HepG2 (cell line): Measurements from ENCODE around the gene ARHGEF3. TPM values are rescaled to one million over a fixed set of nuclear protein-coding genes. Genes with fewer than 3 reads are reported as not detected.
A peak's percentile ranks its signal among the peaks of the same experiment; 100 is the strongest.

ENCODE experiments used
- ATAC-seq: fragments of 200-7000 bp; cut with Tn5 transposase; 3 replicates; pipeline ENCODE4 v1.9.1; 2020; ENCODE audit warnings: mild to moderate bottlenecking, moderate library complexity
- BruUV-seq: library from RNA; stranded (reverse); fragments of 400-500 nt; replicated peaks from 2 replicates; lab custom pipeline; 2021; lab: Mats Ljungman, UMichigan
- CTCF ChIA-PET: fragments of 300-600 bp; formaldehyde crosslinking; extraction: SDS; loops from one replicate; lab custom pipeline; 2021; ENCODE audit warnings: low total read pairs, inconsistent platforms, low intra/inter-chr PET ratio; lab: Yijun Ruan, JAX
- POLR2A ChIA-PET: fragments of 350-600 bp; sonication (Branson Sonifier 250); formaldehyde crosslinking; loops from one replicate; lab custom pipeline; 2020; ENCODE audit warnings: antibody characterized with exemption, inconsistent platforms; lab: Yijun Ruan, JAX
- DNase-seq: peaks from one replicate; pipeline ENCODE4 v3.0.0-alpha.2; 2015; ENCODE audit warnings: low spot score
- FAIRE-seq: peaks from 3 replicates; lab custom pipeline; 2011; peaks lifted over from hg19 to GRCh38; lab: Jason Lieb, UNC
- H2AFZ ChIP-seq: one replicate; pipeline ENCODE4 v1.6.1; 2011; ENCODE audit warnings: low read length, inconsistent platforms
- H3K27ac ChIP-seq: fragments of 300-600 bp; 3 replicates; pipeline ENCODE4 v1.8.0; 2011; ENCODE audit warnings: mixed run types, mild to moderate bottlenecking, mixed read lengths, low read length, inconsistent platforms; ENCODE audit not compliant: insufficient read depth; ENCODE audit errors: extremely low read length
- H3K27me3 ChIP-seq, 2 experiments: fragments of 200-600 bp in 1 of 2; 2 replicates in 1 of 2; 3 replicates in 1 of 2; pipeline versions ENCODE4 v1.6.0 to v1.8.0; 2011; ENCODE audit warnings: low read length in 2 of 2, mild to moderate bottlenecking in 2 of 2, moderate library complexity in 2 of 2, inconsistent platforms in 1 of 2; ENCODE audit not compliant: insufficient read depth in 2 of 2, control insufficient read depth in 1 of 2
- H3K36me3 ChIP-seq, 2 experiments: fragments of 200-600 bp in 1 of 2; replicated peaks in 1 of 2; 2 replicates in 1 of 2; 3 replicates in 1 of 2; pipeline versions ENCODE4 v1.5.1 to v1.8.0; 2011; ENCODE audit warnings: low read length in 2 of 2, inconsistent platforms in 1 of 2; ENCODE audit not compliant: insufficient read depth in 2 of 2, control insufficient read depth in 1 of 2
- H3K4me1 ChIP-seq: 2 replicates; pipeline ENCODE4 v1.5.1; 2012; ENCODE audit warnings: low read length, inconsistent platforms; ENCODE audit not compliant: insufficient read depth
- H3K4me2 ChIP-seq: 2 replicates; pipeline ENCODE4 v1.6.0; 2011; ENCODE audit warnings: low read depth, low read length, inconsistent platforms
- H3K4me3 ChIP-seq, 3 experiments: fragments of 200-600 bp in 1 of 3; sonication (generic), shearing (Covaris generic) in 1 of 3; replicated peaks in 1 of 3; 2 replicates each; pipeline ENCODE4 v1.5.1; 2011 to 2016; ENCODE audit warnings: low read length in 3 of 3, inconsistent platforms in 2 of 3, low read depth in 2 of 3, mild to moderate bottlenecking in 2 of 3, control low read depth in 1 of 3, mixed read lengths in 1 of 3; ENCODE audit not compliant: insufficient read depth in 1 of 3
- H3K79me2 ChIP-seq: one replicate; pipeline ENCODE4 v1.6.1; 2011; ENCODE audit warnings: low read length, inconsistent platforms; ENCODE audit not compliant: insufficient read depth
- H3K9ac ChIP-seq: 2 replicates; pipeline ENCODE4 v1.6.0; 2011; ENCODE audit warnings: mild to moderate bottlenecking, low read depth, low read length, inconsistent platforms; ENCODE audit not compliant: insufficient read depth
- H3K9me3 ChIP-seq: 2 replicates; pipeline ENCODE4 v1.5.1; 2012; ENCODE audit warnings: mild to moderate bottlenecking, low read length
- H4K20me1 ChIP-seq: 2 replicates; pipeline ENCODE4 v1.6.0; 2011; ENCODE audit warnings: inconsistent platforms, mild to moderate bottlenecking, low read length, moderate library complexity; ENCODE audit not compliant: insufficient read depth
- HNRNPH1 ChIP-seq: fragments of 200-400 bp; formaldehyde crosslinking; optimal IDR thresholded peaks from 2 replicates; pipeline ENCODE3; 2017; ENCODE audit warnings: mild to moderate bottlenecking, low read depth, low read length
- ZBTB33 ChIP-seq: sonication (generic); formaldehyde crosslinking; IDR thresholded peaks from 2 replicates; pipeline ENCODE4 v1.4.0; 2020; ENCODE audit warnings: missing genetic modification reagents
- WGBS: methylation state at CpG from one replicate; pipeline ENCODE4 v1.1.6; 2017; ENCODE audit warnings: low lambda C conversion rate; 5-methylcytosine and 5-hydroxymethylcytosine counted together
- in situ Hi-C: cut with HindIII; loops from 2 replicates; pipeline ENCODE4 v1.10.0; 2017; ENCODE audit warnings: low pct_unique_long_range_greater_than_20kb; ENCODE audit not compliant: extremely low pct_ligation_motif_present
- intact Hi-C: fragments of 100-400 bp; cut with micrococcal nuclease; formaldehyde crosslinking; loops from one replicate; pipeline ENCODE4 v1.10.0; 2022; ENCODE audit not compliant: unreplicated experiment
- polyA plus RNA-seq, 8 experiments: library from polyadenylated mRNA; depleted of rRNA in 3 of 8; stranded (reverse) in 7 of 8; unstranded in 1 of 8; fragments of >200 nt; fragmentation: Illumina TruSeq in 4 of 8; extraction: Trizol in 4 of 8; gene quantifications; 2 replicates each; pipeline versions ENCODE4 v1.2.1 to v1.2.3, GENCODE V29; 2011 to 2016; ENCODE audit warnings: low read depth in 4 of 8, missing spikeins in 1 of 8, mixed read lengths in 1 of 8; ENCODE audit not compliant: insufficient read depth in 1 of 8
- total RNA-seq, 5 experiments: library from RNA; depleted of rRNA; stranded (reverse); fragments of >200 nt; fragmentation: Illumina TruSeq; extraction: Trizol; gene quantifications; 2 replicates each; pipeline ENCODE4 v1.2.3, GENCODE V29; 2016; ENCODE audit warnings: low read depth in 1 of 5
- TF ChIP-seq, protein P1 (sequence below): sonication (generic); formaldehyde crosslinking; IDR thresholded peaks from 2 replicates; pipeline ENCODE4 v1.5.0; 2020; ENCODE audit warnings: missing genetic modification reagents, mild to moderate bottlenecking, borderline replicate concordance

The ARHGEF3 gene
- total and polyA plus RNA-seq, 2 of the 13 experiments (the other 11 are each of a cell fraction or from before 2014, with no cell fraction given): 14.8 to 23.1 TPM

DNA sequence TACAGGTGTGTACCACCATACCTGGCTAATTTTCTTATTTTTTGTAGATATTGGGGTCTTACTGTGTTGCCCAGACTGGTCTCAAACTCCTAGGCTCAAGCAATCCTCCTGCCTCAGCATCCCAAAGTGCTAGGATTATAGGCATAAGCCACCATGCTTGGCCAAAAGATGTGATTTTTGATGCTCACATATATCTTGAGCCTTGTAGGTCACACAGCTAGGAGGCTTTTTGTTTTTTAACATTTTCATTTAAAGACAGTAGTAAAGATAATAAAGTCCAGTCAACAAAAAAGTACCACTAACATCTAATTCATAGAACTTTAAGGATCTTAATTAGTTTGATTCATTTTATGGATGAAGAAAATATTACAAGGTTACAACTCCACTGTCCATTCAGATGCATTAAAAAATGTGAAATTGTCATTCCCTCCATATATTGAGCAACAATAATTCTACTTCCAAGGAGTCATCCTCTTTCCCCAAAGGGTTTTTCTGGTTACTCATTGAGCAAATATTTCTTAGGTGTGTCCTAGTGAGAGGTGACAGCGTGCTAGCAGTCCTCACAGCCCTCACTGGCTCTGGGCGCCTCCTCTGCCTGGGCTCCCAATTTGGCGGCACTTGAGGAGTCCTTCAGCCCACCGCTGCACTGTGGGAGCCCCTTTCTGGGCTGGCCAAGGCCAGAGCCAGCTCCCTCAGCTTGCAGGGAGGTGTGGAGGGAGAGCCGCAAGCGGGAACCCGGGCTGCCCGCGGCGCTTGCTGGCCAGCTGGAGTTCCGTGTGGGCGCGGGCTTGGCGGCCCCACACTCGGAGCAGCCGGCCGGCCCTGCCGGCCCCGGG is 110.4 kb downstream of the ARHGEF3 start:
- Histone ChIP-seq H4K20me1 (no peaks in the 10 kb centered on the region), H3K79me2 (no peaks in the 10 kb centered on the region), H2AFZ (no peak overlapping the region), H3K9me3 (no peaks in the 10 kb centered on the region), H3K4me1 (peaks cover 5% of the 10 kb centered on the region; the same call in 1 of the 2 replicates), H3K27ac (no peak overlapping the region), H3K4me2 (no peak overlapping the region), H3K27me3 (no peaks in the 10 kb centered on the region), H3K4me3 (no peak overlapping the region), H3K9ac (no peak overlapping the region), H3K36me3 (no peaks in the 10 kb centered on the region)
- ChIA-PET CTCF (no interaction called here), POLR2A (no interaction called here)
- TF ChIP-seq, protein P1, sequence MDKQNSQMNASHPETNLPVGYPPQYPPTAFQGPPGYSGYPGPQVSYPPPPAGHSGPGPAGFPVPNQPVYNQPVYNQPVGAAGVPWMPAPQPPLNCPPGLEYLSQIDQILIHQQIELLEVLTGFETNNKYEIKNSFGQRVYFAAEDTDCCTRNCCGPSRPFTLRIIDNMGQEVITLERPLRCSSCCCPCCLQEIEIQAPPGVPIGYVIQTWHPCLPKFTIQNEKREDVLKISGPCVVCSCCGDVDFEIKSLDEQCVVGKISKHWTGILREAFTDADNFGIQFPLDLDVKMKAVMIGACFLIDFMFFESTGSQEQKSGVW (CRISPR knock-in tag): no peak
- TF ChIP-seq ZBTB33 (CRISPR knock-in tag) (peak; percentile 51; the same call in 1 of the 2 replicates), HNRNPH1 (no peak)
- 88% methylated on average over 6 of the region's 19 CpGs for WGBS
- in situ Hi-C loops: no loop called here
- intact Hi-C loops: no loop called here
- BruUV-seq: no TSS peak
- no peak for ATAC-seq
- no peak for DNase-seq
- FAIRE-seq: no peak
